Adrenal gland (tissue), 12 donors: ENCODE data around the gene STIM1. TPM values are rescaled to one million over a fixed set of nuclear protein-coding genes. Genes with fewer than 3 reads are reported as not detected.

Experiments
- DNase-seq, 7 donors: peaks; one replicate each; pipeline ENCODE4 v3.0.0-alpha.2; 2019 to 2020
- H3K27ac ChIP-seq, 5 donors: fragments of 200-600 bp; sonication (generic) in 4 of 5; 1 replicate in 3 of 5; 2 replicates in 2 of 5; pipeline versions ENCODE4 v1.5.1 to v1.8.0; 2016 to 2020; ENCODE audit warnings: mild to moderate bottlenecking in 1 of 5
- H3K27me3 ChIP-seq: fragments of 200-600 bp; 2 replicates; pipeline ENCODE4 v1.8.0; 2021
- H3K36me3 ChIP-seq, 2 donors: fragments of 200-600 bp; replicated peaks in 1 of 2; 1 replicate in 1 of 2; 2 replicates in 1 of 2; pipeline versions ENCODE4 v1.5.1 to v1.8.0; 2018 to 2022
- H3K4me1 ChIP-seq, 2 donors: fragments of 200-600 bp; replicated peaks in 1 of 2; 1 replicate in 1 of 2; 2 replicates in 1 of 2; pipeline versions ENCODE4 v1.5.1 to v1.8.0; 2018 to 2021
- H3K4me3 ChIP-seq, 4 donors: fragments of 200-600 bp; sonication (generic) in 3 of 4; one replicate each; pipeline ENCODE4 v1.5.1; 2016 to 2018
- H3K9me3 ChIP-seq, 3 donors: fragments of 200-600 bp; sonication (generic) in 1 of 3; replicated peaks in 1 of 3; 1 replicate in 2 of 3; 2 replicates in 1 of 3; pipeline versions ENCODE4 v1.5.1 to v1.8.0; 2016 to 2021
- POLR2A ChIP-seq, 2 donors: fragments of 450-650 bp; IDR thresholded peaks; one replicate each; pipeline ENCODE4 v1.6.1; 2017; ENCODE audit warnings: antibody characterized with exemption in 2 of 2, mild to moderate bottlenecking in 2 of 2, moderate library complexity in 1 of 2
- WGBS, 4 donors: extraction: QIAGEN DNeasy Blood & Tissue Kit in 2 of 4; methylation state at CpG; one replicate each; pipeline versions ENCODE4 v1.1.5 to v1.1.7; 2013 to 2017; 5-methylcytosine and 5-hydroxymethylcytosine counted together
- intact Hi-C, 2 donors: fragments of 100-400 bp; cut with DNase I; formaldehyde crosslinking; loops; one replicate each; pipeline versions ENCODE4 v1.14.1 to v1.15.0; 2022 to 2023
- polyA plus RNA-seq, 3 donors: library from polyadenylated mRNA; stranded (reverse); fragments of 200-250 nt in 2 of 3; fragments of 350-450 nt in 1 of 3; fragmentation: Illumina TruSeq in 1 of 3; extraction: RNeasy Lipid Tissue Mini Kit (QIAGEN cat#74804) in 1 of 3; gene quantifications; one replicate each; pipeline ENCODE4 v1.2.3, GENCODE V29; 2013 to 2014
- total RNA-seq, 9 donors: library from RNA; depleted of rRNA in 4 of 9; stranded (reverse); fragments of >200 nt in 4 of 9; fragments of 120-200 nt in 1 of 9; fragmentation: NEBNext Ultra II Directional in 1 of 9; extraction: Animal tissue kit (Norgen Biotek cat#: 25700) in 1 of 9; gene quantifications; one replicate each; pipeline versions ENCODE4 v1.1.0 to v1.2.4, GENCODE V29; 2013 to 2023
- TF ChIP-seq, protein P1 (sequence below), 6 experiments: fragments of 450-650 bp in 4 of 6; fragments of 200-600 bp in 2 of 6; sonication (generic) in 1 of 6; IDR thresholded peaks; 1 replicate in 5 of 6; 2 replicates in 1 of 6; pipeline versions ENCODE4 v1.5.1 to v1.8.0; 2016 to 2021; ENCODE audit warnings: antibody characterized with exemption in 6 of 6, mild to moderate bottlenecking in 2 of 6, moderate library complexity in 1 of 6
- donor health status: healthy with polysubstance abuse.
- donor health status: Bipolar disorder and iron deficiency.
- donor health status: DM: yes; HTN: yes; CAD: no.
- donor health status: DM: no; HTN: no; CAD: no.
- donor health status: DM: no; HTN: no; CAD: no.
- donor health status: DM: yes; HTN: yes; CAD: no.

The STIM1 gene
- total and polyA plus RNA-seq, 12 donors: 7.8 to 44.1 (median 32.5) TPM

DNA sequence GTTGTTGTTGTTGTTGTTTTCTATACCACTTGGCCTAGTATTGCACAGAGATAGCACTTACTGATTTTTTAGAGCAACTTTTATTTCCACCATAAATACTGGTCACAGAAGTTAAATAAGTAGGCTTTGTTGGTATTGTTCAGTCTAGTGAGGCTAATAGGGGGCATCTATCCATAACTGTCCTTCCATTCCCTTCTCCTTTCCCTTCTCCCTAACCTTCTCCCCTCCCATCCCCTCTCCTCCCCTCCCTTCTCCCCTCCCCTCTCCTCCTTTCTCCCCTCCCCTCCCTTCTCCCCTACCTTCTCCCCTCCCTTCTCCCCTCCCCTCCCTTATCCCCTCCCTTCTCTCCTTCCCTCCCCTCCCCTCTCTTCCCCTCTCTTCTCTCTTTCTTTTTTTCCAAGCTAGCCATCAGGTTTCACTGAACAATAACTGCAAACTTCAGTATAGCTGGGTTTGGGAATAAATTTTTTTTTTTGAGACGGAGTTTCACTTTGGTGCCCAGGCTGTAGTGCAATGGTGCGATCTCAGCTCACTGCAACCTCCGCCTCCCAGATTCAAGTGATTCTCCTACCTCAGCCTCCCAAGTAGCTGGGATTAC, 56.5 kb downstream of the STIM1 start:
- Histone ChIP-seq H3K27me3 (no peaks in the 10 kb centered on the region), H3K36me3 (no peaks in the 10 kb centered on the region), H3K4me3 (no peak overlapping the region), H3K4me1 (peaks cover 4 to 5% of the 10 kb centered on the region in 2 donors), H3K9me3 (no peaks in the 10 kb centered on the region), H3K27ac (no peak overlapping the region)
- DNase-seq: no peak
- WGBS, 4 donors: 97 to 100% (median 98%) methylated on average over 3 of the region's 3 CpGs
- intact Hi-C loops: no loop called here
- TF ChIP-seq POLR2A (IDR thresholded peaks at IDR 0.05): no peak
- TF ChIP-seq, protein P1, sequence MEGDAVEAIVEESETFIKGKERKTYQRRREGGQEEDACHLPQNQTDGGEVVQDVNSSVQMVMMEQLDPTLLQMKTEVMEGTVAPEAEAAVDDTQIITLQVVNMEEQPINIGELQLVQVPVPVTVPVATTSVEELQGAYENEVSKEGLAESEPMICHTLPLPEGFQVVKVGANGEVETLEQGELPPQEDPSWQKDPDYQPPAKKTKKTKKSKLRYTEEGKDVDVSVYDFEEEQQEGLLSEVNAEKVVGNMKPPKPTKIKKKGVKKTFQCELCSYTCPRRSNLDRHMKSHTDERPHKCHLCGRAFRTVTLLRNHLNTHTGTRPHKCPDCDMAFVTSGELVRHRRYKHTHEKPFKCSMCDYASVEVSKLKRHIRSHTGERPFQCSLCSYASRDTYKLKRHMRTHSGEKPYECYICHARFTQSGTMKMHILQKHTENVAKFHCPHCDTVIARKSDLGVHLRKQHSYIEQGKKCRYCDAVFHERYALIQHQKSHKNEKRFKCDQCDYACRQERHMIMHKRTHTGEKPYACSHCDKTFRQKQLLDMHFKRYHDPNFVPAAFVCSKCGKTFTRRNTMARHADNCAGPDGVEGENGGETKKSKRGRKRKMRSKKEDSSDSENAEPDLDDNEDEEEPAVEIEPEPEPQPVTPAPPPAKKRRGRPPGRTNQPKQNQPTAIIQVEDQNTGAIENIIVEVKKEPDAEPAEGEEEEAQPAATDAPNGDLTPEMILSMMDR (IDR thresholded peaks at IDR 0.05): no peak

DNA sequence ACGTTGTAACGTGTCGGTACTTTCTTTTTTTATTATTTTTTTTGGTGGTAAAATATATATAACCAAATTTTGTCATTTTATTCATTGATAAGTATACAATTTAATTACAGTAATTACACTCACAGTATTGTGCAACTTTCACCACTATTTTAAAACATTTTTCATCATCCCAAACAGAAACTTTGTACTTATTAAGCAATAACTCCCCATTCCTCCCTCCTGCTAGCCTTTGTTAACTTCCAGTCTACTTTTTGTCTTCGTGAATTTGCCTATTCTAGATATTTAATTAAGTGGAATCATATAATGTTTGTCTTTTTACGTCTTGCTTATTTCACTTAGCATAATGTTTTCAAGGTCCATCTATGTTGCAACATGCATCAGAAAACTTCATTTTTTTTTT, 58.5 kb downstream of the STIM1 start:
- DNase-seq: no peak
- H3K4me1 ChIP-seq: peaks cover 2 to 5% of the 10 kb centered on the region in 2 donors
- H3K36me3 ChIP-seq: no peaks in the 10 kb centered on the region
- no peak overlapping the region for H3K27ac ChIP-seq
- no peaks in the 10 kb centered on the region for H3K27me3 ChIP-seq
- 74 to 80% (median 76%) methylated on average over 5 of the region's 5 CpGs for WGBS, 4 donors
- TF ChIP-seq POLR2A (IDR thresholded peaks at IDR 0.05): no peak
- TF ChIP-seq, protein P1 (IDR thresholded peaks at IDR 0.05): no peak
- H3K4me3 ChIP-seq: no peak overlapping the region
- intact Hi-C loops: no loop called here
- H3K9me3 ChIP-seq: no peaks in the 10 kb centered on the region

DNA sequence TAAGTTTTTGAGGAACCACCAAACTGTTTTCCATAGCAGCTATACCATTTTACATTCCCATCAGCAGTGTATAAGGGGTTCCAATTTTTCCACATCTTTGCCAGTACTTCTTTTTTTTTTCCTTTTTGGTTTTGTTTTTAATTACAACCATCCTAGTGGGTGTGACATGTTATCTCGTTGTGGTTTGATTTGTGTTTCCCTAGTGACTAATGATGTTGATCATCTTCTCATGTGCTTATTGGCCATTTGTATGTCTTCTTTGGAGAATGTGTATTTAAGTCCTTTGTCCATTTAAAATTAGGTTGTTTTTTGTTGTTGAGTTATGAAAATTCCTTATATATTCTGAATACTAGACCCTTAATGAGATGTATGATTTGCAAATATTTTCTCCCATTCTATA, 59.3 kb downstream of the STIM1 start:
- intact Hi-C loops: no loop called here
- H3K4me3 ChIP-seq: no peak overlapping the region
- no peaks in the 10 kb centered on the region for H3K9me3 ChIP-seq
- no peak overlapping the region for H3K27ac ChIP-seq
- WGBS, 4 donors: 11 to 16% (median 13%) methylated on average over 1 of the region's 1 CpG
- TF ChIP-seq, protein P1 (IDR thresholded peaks at IDR 0.05): no peak
- TF ChIP-seq POLR2A (IDR thresholded peaks at IDR 0.05): no peak
- no peaks in the 10 kb centered on the region for H3K36me3 ChIP-seq
- DNase-seq: no peak
- H3K4me1 ChIP-seq: peaks cover 0 to 6% of the 10 kb centered on the region in 2 donors
- H3K27me3 ChIP-seq: no peaks in the 10 kb centered on the region

DNA sequence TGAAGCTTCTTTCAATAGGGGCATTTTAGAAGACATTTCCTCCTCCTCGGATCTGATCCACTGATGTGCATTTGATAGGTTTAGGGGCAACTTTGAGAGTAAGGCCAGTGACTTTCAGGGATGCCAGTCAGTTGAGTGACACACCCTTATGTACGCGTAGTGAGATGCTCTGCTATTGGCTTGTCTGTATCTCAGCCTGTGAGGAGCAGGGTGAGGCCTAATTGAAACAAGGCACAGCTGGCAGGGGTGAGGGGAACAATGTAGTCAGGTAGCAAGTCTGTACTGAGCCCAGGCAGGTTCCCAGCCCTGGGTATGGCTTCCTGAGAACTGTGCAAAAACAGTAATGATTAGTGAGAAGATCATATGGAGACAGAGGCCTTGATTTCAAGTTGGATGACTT, 61.5 kb downstream of the STIM1 start:
- 74 to 100% (median 86%) methylated on average over 2 to 3 of the region's 3 CpGs for WGBS, 4 donors
- Histone ChIP-seq H3K4me1 (peaks cover 0 to 11% of the 10 kb centered on the region in 2 donors), H3K27me3 (no peaks in the 10 kb centered on the region), H3K27ac (no peak overlapping the region), H3K4me3 (no peak overlapping the region), H3K9me3 (no peaks in the 10 kb centered on the region), H3K36me3 (no peaks in the 10 kb centered on the region)
- TF ChIP-seq POLR2A (IDR thresholded peaks at IDR 0.05): no peak
- TF ChIP-seq, protein P1 (IDR thresholded peaks at IDR 0.05): no peak
- intact Hi-C loops: no loop called here
- DNase-seq: no peak
